Glutamatergic neuron (in vitro differentiated cells): ENCODE measurements around the gene RALGPS1. TPM values are rescaled to one million over a fixed set of nuclear protein-coding genes. Genes with fewer than 3 reads are reported as not detected.

Source experiments
- DNase-seq: peaks from one replicate; pipeline ENCODE4 v3.0.0; 2022
- H3K27ac Mint-ChIP-seq: one replicate; pipeline ENCODE4 v1.8.0; 2020; ENCODE audit warnings: mild to moderate bottlenecking, mixed read lengths, inconsistent platforms; ENCODE audit not compliant: unreplicated experiment
- H3K27me3 Mint-ChIP-seq: one replicate; pipeline ENCODE4 v1.8.0; 2020; ENCODE audit warnings: mild to moderate bottlenecking, moderate library complexity, mixed read lengths, inconsistent platforms; ENCODE audit not compliant: unreplicated experiment
- H3K36me3 Mint-ChIP-seq: one replicate; pipeline ENCODE4 v1.8.0; 2020; ENCODE audit warnings: mild to moderate bottlenecking, mixed read lengths, inconsistent platforms; ENCODE audit not compliant: unreplicated experiment
- H3K4me1 Mint-ChIP-seq: one replicate; pipeline ENCODE4 v1.8.0; 2020; ENCODE audit warnings: mild to moderate bottlenecking, low read depth, mixed read lengths, inconsistent platforms; ENCODE audit not compliant: unreplicated experiment
- H3K4me3 Mint-ChIP-seq: one replicate; pipeline ENCODE4 v1.8.0; 2020; ENCODE audit warnings: mild to moderate bottlenecking, mixed read lengths, inconsistent platforms; ENCODE audit not compliant: unreplicated experiment
- H3K9me3 Mint-ChIP-seq: one replicate; pipeline ENCODE4 v1.8.0; 2020; ENCODE audit warnings: mild to moderate bottlenecking, moderate library complexity, mixed read lengths, inconsistent platforms; ENCODE audit not compliant: unreplicated experiment
- total RNA-seq: library from RNA; stranded (reverse); fragmentation: NEBNext Ultra II Directional; extraction: Animal tissue kit (Norgen Biotek cat#: 25700); gene quantifications from one replicate; pipeline ENCODE4 v1.2.1, GENCODE V29; 2021; ENCODE audit not compliant: unreplicated experiment
- TF ChIP-seq, protein P1 (sequence below): fragments of 200-600 bp; sonication (generic); IDR thresholded peaks from one replicate; pipeline ENCODE4 v1.5.0; 2021; ENCODE audit not compliant: partially characterized antibody, unreplicated experiment

Gene RALGPS1
- total RNA-seq, 1 donor from 2014 or later: 23.8 TPM

DNA sequence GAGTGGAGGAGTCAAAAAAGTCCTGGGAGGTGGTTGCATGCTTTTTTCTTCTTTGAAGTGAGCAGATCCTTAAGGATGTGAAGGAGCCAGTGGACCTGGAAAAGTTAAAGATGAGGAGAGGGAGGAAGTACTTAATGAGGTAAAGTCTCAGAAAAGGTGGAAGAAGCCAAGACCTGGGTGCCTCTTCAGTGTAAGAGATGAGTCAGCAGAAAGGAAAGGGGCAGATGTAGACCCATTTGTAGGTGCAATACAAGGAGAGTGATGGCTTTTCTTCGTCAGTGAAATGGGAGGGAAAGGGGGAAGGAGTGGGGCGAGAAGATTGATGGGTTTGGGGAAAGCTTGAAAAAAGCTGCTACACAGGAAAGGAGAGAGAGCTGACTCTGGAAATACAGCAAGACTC, 124.9 kb downstream of the RALGPS1 start:
- TF ChIP-seq, protein P1, sequence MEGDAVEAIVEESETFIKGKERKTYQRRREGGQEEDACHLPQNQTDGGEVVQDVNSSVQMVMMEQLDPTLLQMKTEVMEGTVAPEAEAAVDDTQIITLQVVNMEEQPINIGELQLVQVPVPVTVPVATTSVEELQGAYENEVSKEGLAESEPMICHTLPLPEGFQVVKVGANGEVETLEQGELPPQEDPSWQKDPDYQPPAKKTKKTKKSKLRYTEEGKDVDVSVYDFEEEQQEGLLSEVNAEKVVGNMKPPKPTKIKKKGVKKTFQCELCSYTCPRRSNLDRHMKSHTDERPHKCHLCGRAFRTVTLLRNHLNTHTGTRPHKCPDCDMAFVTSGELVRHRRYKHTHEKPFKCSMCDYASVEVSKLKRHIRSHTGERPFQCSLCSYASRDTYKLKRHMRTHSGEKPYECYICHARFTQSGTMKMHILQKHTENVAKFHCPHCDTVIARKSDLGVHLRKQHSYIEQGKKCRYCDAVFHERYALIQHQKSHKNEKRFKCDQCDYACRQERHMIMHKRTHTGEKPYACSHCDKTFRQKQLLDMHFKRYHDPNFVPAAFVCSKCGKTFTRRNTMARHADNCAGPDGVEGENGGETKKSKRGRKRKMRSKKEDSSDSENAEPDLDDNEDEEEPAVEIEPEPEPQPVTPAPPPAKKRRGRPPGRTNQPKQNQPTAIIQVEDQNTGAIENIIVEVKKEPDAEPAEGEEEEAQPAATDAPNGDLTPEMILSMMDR: no peak
- no peaks in the 10 kb centered on the region for H3K36me3 Mint-ChIP-seq
- DNase-seq: no peak
- H3K4me1 Mint-ChIP-seq: no peaks in the 10 kb centered on the region
- H3K27ac Mint-ChIP-seq: no peak overlapping the region
- H3K4me3 Mint-ChIP-seq: no peak overlapping the region
- H3K27me3 Mint-ChIP-seq: no peaks in the 10 kb centered on the region
- H3K9me3 Mint-ChIP-seq: no peaks in the 10 kb centered on the region

GRCh38 chr9:127045148-127045547, 130.6 kb downstream of the RALGPS1 start:
- no peaks in the 10 kb centered on the region for H3K9me3 Mint-ChIP-seq
- H3K27me3 Mint-ChIP-seq: no peaks in the 10 kb centered on the region
- DNase-seq: no peak
- H3K27ac Mint-ChIP-seq: no peak overlapping the region
- H3K36me3 Mint-ChIP-seq: no peaks in the 10 kb centered on the region
- TF ChIP-seq, protein P1: no peak
- no peak overlapping the region for H3K4me3 Mint-ChIP-seq
- H3K4me1 Mint-ChIP-seq: no peaks in the 10 kb centered on the region

- TF ChIP-seq, protein P1: no peak
- H3K4me1 Mint-ChIP-seq: no peaks in the 10 kb centered on the region
- no peaks in the 10 kb centered on the region for H3K27me3 Mint-ChIP-seq
- H3K4me3 Mint-ChIP-seq: no peak overlapping the region
- no peaks in the 10 kb centered on the region for H3K9me3 Mint-ChIP-seq
- DNase-seq: no peak
- H3K27ac Mint-ChIP-seq: no peak overlapping the region
- H3K36me3 Mint-ChIP-seq: no peaks in the 10 kb centered on the region
These were observed 133.4 kb downstream of the RALGPS1 start for GRCh38 chr9:127047971-127048370.

DNA sequence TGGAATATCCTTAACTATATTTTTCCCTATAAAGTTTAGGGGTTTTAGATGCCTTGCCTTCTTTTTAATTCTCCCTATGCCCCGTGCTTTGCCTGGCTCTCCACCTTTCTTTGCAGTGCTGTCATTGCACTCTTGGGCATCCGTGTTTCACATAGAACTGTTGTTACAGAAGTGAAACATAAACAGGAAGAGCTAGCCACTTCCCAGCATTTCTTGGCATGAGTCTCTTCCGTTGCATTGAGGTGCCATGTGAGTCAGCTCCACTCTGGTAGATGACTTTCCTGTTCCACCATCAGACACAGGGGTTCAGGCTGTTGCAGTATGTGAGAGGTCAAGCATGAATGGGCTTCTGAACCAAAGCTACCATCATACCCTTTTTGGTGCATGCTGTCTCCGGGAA, 134.5 kb downstream of the RALGPS1 start:
- Mint-ChIP-seq H3K4me3 (no peak overlapping the region), H3K27me3 (no peaks in the 10 kb centered on the region), H3K4me1 (no peaks in the 10 kb centered on the region), H3K36me3 (no peaks in the 10 kb centered on the region), H3K27ac (no peak overlapping the region), H3K9me3 (no peaks in the 10 kb centered on the region)
- no peak for DNase-seq
- TF ChIP-seq, protein P1: no peak

DNA sequence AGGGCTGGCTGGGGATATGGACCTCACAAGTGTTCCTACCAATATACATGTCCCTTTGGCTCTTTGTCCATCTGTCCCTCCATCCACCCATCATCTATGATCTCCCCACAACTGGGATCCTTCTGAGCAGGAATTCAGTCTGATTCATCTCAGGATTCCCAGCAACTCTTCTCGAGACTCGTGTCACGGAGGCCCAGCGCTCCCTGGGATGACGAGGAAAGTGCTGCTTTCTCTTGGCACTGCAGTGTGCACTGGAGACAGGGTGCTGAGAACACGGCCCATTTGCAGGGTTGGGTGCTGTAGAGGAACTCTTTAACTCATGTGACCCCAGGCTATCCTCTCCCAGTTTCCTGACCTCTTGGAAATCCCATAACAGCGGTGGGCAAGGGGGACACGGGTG, 135.0 kb downstream of the RALGPS1 start:
- DNase-seq: no peak
- TF ChIP-seq, protein P1: no peak

More for the DNA sequence above, 135.0 kb downstream of the RALGPS1 start:
- no peaks in the 10 kb centered on the region for H3K9me3 Mint-ChIP-seq
- no peaks in the 10 kb centered on the region for H3K27me3 Mint-ChIP-seq
- no peak overlapping the region for H3K27ac Mint-ChIP-seq
- H3K4me1 Mint-ChIP-seq: no peaks in the 10 kb centered on the region
- H3K36me3 Mint-ChIP-seq: no peaks in the 10 kb centered on the region
- H3K4me3 Mint-ChIP-seq: no peak overlapping the region
